GM21825 (cell line): ENCODE results near the gene ITGAE.

Experiments used
- ATAC-seq: cut with Tn5 transposase; IDR thresholded peaks from one replicate; pipeline ENCODE4 v1.9.1; 2021; ENCODE audit warnings: mild to moderate bottlenecking, moderate library complexity; ENCODE audit not compliant: unreplicated experiment

The ITGAE gene

DNA sequence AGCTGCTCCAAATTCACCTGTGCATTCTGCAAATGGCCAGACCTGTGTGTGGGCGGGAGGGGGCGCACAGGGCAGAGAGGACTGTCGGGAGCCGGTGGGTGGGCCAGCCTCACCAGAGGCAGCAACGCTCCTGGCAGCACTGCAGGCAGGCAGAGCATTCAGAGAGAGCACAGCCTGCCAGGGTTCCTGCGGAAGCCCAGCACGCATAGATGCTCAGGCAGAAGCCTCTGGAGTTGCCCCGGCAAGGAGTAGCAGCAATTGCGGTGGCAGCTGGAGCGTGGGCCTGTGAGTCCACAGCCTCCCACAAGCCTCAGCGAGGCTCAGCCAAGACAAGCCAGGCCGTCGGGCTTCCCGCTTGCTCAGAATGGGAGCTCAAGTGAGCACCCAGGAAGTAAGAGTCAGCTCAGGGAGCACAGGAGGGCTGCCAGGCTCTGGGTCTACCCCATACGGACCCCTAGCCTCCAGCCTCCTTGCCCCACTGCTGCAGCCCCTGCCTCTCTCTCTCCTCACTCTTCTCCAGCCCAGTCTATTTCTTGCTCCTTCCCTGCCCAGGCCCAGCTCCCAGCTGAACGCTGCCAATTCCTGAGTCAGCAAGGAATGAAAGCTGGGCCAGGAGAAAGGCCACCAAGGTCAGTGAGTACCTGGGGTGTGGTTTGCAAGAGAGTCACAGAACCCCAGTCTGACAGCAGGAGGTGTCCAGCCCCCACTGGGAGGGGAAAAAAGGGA, 122.7 kb downstream of the ITGAE start:
- ATAC-seq, result no peak

GRCh38 chr17:3675886-3676285, 125.1 kb downstream of the ITGAE start:
- ATAC-seq, result no peak

- ATAC-seq, result no peak
These were observed 128.4 kb downstream of the ITGAE start for GRCh38 chr17:3672571-3672970.

GRCh38 chr17:3669548-3669947, 131.4 kb downstream of the ITGAE start:
- no peak for ATAC-seq

- peak; percentile 1 for ATAC-seq
These were observed 132.0 kb downstream of the ITGAE start for GRCh38 chr17:3669085-3669347.

GRCh38 chr17:3668279-3669084, 132.5 kb downstream of the ITGAE start, which contains the start of the genes EMC6 and TAX1BP3:
Gene EMC6 (plus strand): TSS chr17:3668812. CDS start chr17:3669147, 335 bp downstream.
Gene TAX1BP3 (minus strand): TSS chr17:3668578. CDS start chr17:3668526, 52 bp downstream.
- ATAC-seq, result peak; percentile 80

- peak; percentile 23 for ATAC-seq
These were observed 133.4 kb downstream of the ITGAE start for GRCh38 chr17:3667366-3668278.

GRCh38 chr17:3666516-3666915, 134.5 kb downstream of the ITGAE start:
- ATAC-seq, result no peak

DNA sequence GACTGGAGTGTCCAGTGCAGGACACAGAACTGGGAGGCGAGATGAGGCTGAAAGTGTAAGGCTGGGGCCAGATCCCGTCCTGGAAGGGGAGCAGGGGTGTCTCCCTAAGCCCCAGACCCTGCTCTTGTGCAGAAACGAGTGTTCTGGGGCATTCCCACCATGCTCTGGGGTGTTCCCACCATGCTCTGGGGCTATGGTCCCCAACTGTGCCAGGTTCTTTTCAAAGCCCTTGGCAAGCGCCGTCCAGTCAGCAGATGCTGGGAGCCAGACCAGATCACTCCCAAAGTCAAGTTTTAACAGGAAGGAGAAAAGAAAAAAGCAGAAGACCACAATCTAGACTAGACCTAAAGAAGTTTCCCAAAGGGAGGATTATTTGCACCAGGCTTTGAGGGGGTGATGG, 135.2 kb downstream of the ITGAE start:
- ATAC-seq, result no peak
